ENCODE data around the gene ATP6V1B1. TPM values are rescaled to one million over a fixed set of nuclear protein-coding genes. Genes with fewer than 3 reads are reported as not detected.

Gene ATP6V1B1
- total RNA-seq, 1 experiment from 2014 or later, result not detected

DNA sequence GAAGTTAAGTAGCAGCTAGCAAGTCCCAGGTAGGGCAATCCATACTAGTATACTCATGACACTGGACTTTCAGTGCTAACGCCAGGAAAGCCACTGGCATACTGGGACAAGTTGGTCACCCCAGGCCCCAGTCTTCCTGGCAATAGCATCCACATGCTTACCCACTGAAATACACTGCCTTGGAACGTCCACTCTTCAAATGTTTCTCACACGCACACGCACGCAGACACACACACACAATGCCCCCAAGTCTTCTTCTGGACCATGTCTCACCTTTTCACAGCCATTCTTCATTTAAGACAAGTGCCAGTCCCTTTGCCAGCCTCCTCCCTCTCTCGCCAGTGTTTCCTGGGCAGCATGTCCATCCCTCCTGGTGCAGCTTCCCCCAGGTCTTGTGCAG is 67.7 kb downstream of the ATP6V1B1 start:
- Histone ChIP-seq H3K4me2 (ENCODE audit: low read depth, low read length, poor library complexity, severe bottlenecking) (no peak overlapping the region), H4K20me1 (ENCODE audit: insufficient read depth, low read depth, low read length) (no peaks in the 10 kb centered on the region), H3K27me3 (ENCODE audit: low read length) (no peaks in the 10 kb centered on the region), H3K27ac (ENCODE audit: low read length) (no peak overlapping the region), H3K4me1 (ENCODE audit: low read length) (peaks cover 13% of the 10 kb centered on the region), H3K4me3 (ENCODE audit: low read length) (no peak overlapping the region), H3K9me2 (replicated peaks; ENCODE audit: insufficient read depth, low read length) (no peaks in the 10 kb centered on the region), H3K36me3 (ENCODE audit: insufficient read depth, low read length) (no peaks in the 10 kb centered on the region), H3K79me2 (ENCODE audit: low read length) (peaks cover 4% of the 10 kb centered on the region; the same call in 1 of the 2 replicates), H2AFZ (ENCODE audit: low read length) (no peak overlapping the region), H3K9ac (ENCODE audit: low read length) (no peak overlapping the region), H3K9me3 (ENCODE audit: low read length) (no peaks in the 10 kb centered on the region)
- no peak for DNase-seq

DNA sequence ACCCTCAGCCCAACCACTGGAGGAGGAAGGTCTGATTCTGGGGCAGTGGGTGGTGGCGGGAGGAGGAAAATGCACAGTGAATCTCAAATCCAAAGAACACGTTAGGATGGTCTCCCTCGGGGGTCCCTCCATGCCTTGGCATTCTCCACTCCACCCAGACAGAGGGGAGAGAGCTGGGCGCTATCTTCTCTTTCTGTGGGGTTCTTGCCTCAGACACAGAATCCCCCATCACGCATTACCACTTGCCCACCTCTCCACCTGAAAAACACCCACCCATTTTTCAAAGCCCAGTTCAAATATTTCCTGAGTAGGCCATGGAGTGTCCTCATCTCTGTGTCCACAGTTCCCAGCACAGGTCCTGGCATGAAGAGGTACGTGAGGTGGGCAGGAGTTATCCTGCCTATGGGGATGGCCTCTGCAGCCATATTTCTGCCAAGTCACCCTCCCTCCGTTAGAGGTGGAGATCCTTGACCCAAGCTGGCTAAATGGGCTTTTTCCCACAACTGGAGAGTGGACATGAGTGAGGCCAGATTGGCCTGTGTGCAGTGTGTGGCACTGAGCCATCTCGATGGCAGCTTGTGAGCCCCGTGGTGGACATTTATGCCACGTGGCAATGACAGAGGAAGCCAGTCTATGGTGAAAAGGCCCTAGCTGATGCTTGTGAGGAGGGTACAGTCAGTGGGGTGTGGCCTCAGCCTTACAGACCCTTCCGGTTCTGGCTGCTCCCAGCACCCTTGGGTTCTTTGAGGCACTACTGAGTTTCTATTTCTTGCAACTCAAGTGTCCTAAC is 68.5 kb downstream of the ATP6V1B1 start:
- Histone ChIP-seq H3K4me1 (ENCODE audit: low read length) (peaks cover 13% of the 10 kb centered on the region), H3K27ac (ENCODE audit: low read length) (no peak overlapping the region), H4K20me1 (ENCODE audit: insufficient read depth, low read depth, low read length) (no peaks in the 10 kb centered on the region), H3K9ac (ENCODE audit: low read length) (no peak overlapping the region), H3K9me2 (replicated peaks; ENCODE audit: insufficient read depth, low read length) (no peaks in the 10 kb centered on the region), H3K79me2 (ENCODE audit: low read length) (peaks cover 4% of the 10 kb centered on the region; the same call in 1 of the 2 replicates), H3K9me3 (ENCODE audit: low read length) (no peaks in the 10 kb centered on the region), H3K4me2 (ENCODE audit: low read depth, low read length, poor library complexity, severe bottlenecking) (no peak overlapping the region), H2AFZ (ENCODE audit: low read length) (no peak overlapping the region; the same call in 1 of the 2 replicates), H3K4me3 (ENCODE audit: low read length) (no peak overlapping the region), H3K36me3 (ENCODE audit: insufficient read depth, low read length) (no peaks in the 10 kb centered on the region), H3K27me3 (ENCODE audit: low read length) (no peaks in the 10 kb centered on the region)
- DNase-seq, result no peak

DNA sequence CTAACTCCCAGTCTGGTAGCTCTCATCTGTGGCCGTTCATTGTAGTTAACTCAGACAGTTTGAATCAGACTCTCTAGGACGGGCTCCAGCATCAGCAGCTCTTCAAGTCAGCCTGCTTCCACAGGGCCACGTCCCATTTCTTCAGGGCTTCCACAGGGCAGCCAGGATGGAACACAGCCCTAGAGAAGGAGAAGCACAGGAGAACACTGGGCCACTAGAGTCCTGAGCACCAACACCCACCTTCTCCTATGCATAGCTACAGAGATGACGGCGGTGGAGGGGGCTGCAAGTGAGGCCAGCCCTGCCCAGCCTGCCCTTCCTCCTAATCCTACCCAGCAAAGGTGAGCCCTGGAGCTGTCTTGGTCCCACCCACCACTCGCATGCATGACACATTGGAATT is 69.2 kb downstream of the ATP6V1B1 start:
- Histone ChIP-seq H2AFZ (ENCODE audit: low read length) (no peak overlapping the region; the same call in 1 of the 2 replicates), H3K4me2 (ENCODE audit: low read depth, low read length, poor library complexity, severe bottlenecking) (no peak overlapping the region), H3K36me3 (ENCODE audit: insufficient read depth, low read length) (no peaks in the 10 kb centered on the region), H3K27me3 (ENCODE audit: low read length) (no peaks in the 10 kb centered on the region), H3K9me3 (ENCODE audit: low read length) (no peaks in the 10 kb centered on the region), H3K9ac (ENCODE audit: low read length) (no peak overlapping the region), H3K27ac (ENCODE audit: low read length) (no peak overlapping the region), H3K9me2 (replicated peaks; ENCODE audit: insufficient read depth, low read length) (no peaks in the 10 kb centered on the region), H3K79me2 (ENCODE audit: low read length) (peaks cover 4% of the 10 kb centered on the region; the same call in 1 of the 2 replicates), H3K4me1 (ENCODE audit: low read length) (peaks cover 13% of the 10 kb centered on the region), H3K4me3 (ENCODE audit: low read length) (no peak overlapping the region), H4K20me1 (ENCODE audit: insufficient read depth, low read depth, low read length) (no peaks in the 10 kb centered on the region)
- DNase-seq, result no peak

DNA sequence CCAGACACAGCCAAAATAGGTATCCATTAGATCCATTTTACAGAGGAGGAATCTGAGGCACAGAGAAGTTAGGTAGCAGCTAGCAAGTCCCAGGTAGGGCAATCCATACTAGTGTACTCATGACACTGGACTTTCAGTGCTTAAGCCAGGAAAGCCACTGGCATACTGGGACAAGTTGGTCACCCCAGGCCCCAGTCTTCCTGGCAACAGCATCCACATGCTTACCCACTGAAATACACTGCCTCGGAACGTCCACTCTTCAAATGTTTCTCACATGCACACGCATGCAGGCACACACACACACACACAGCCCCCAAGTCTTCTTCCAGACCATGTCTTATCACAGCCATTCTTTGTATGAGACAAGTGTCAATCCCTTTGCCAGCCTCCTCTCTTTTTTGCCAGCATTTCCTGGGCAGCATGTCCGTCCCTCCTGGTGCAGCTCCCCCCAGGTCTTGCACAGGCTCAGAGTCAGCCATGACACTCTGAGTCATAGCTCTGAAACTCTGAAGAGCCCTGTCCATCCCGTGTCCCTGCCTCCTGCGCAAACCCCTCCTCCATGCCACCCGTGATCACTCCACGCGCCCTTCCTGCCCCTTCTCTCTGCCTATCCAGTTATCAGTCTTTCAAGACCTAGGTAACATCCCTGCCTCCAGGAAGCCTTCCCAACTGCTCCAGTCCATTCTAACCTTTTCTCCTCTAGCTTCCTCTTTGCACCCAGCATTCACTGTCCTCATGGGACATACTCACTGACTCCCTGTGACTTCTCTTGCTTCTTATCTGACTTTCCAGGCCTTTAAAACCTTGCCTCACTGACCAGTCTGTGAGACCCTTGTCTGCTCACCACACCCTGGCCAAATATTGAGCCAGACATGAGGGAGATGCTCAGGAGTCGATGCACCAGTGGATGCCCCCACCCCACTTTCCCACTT is 69.8 kb downstream of the ATP6V1B1 start:
- no peak overlapping the region for H3K4me2 ChIP-seq (ENCODE audit: low read depth, low read length, poor library complexity, severe bottlenecking)

DNA sequence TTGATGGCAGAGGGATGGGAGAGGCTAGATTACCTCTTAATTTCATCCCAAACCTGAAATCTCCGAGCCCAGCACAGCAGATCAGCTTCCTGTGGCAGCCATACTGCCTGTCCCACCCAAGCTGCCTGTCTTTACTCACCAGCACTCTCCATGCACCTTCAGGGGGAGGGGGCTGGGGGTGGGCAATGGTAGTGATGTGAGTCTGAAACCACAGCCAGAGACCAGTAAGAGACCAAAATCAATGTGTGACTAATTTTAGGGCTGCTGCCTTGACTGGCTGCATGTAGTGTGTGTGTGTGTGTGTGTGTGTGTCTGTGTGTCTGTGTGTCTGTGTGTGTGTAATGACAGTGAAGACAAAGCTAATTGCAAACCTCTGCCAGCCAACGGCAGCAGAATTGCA is 70.6 kb downstream of the ATP6V1B1 start:
- H3K36me3 ChIP-seq (ENCODE audit: insufficient read depth, low read length), result no peaks in the 10 kb centered on the region
- H4K20me1 ChIP-seq (ENCODE audit: insufficient read depth, low read depth, low read length), result no peaks in the 10 kb centered on the region
- H2AFZ ChIP-seq (ENCODE audit: low read length), result no peak overlapping the region
- H3K27me3 ChIP-seq (ENCODE audit: low read length), result no peaks in the 10 kb centered on the region
- DNase-seq, result no peak
- H3K79me2 ChIP-seq (ENCODE audit: low read length), result no peaks in the 10 kb centered on the region
- H3K27ac ChIP-seq (ENCODE audit: low read length), result no peak overlapping the region
- H3K4me2 ChIP-seq (ENCODE audit: low read depth, low read length, poor library complexity, severe bottlenecking), result no peak overlapping the region
- peaks cover 4% of the 10 kb centered on the region for H3K4me1 ChIP-seq (ENCODE audit: low read length)
- no peaks in the 10 kb centered on the region for H3K9me3 ChIP-seq (ENCODE audit: low read length)
- H3K9me2 ChIP-seq (replicated peaks; ENCODE audit: insufficient read depth, low read length), result no peaks in the 10 kb centered on the region
- no peak overlapping the region for H3K4me3 ChIP-seq (ENCODE audit: low read length)
- no peak overlapping the region for H3K9ac ChIP-seq (ENCODE audit: low read length)

More for the DNA sequence above, 69.8 kb downstream of the ATP6V1B1 start:
- Histone ChIP-seq H4K20me1 (ENCODE audit: insufficient read depth, low read depth, low read length) (no peaks in the 10 kb centered on the region), H3K36me3 (ENCODE audit: insufficient read depth, low read length) (no peaks in the 10 kb centered on the region), H3K9me2 (replicated peaks; ENCODE audit: insufficient read depth, low read length) (no peaks in the 10 kb centered on the region), H2AFZ (ENCODE audit: low read length) (no peak overlapping the region), H3K27ac (ENCODE audit: low read length) (no peak overlapping the region), H3K4me3 (ENCODE audit: low read length) (no peak overlapping the region), H3K79me2 (ENCODE audit: low read length) (peaks cover 3% of the 10 kb centered on the region; the same call in 1 of the 2 replicates), H3K4me1 (ENCODE audit: low read length) (peaks cover 10% of the 10 kb centered on the region), H3K27me3 (ENCODE audit: low read length) (no peaks in the 10 kb centered on the region), H3K9ac (ENCODE audit: low read length) (no peak overlapping the region), H3K9me3 (ENCODE audit: low read length) (no peaks in the 10 kb centered on the region)
- no peak for DNase-seq

DNA sequence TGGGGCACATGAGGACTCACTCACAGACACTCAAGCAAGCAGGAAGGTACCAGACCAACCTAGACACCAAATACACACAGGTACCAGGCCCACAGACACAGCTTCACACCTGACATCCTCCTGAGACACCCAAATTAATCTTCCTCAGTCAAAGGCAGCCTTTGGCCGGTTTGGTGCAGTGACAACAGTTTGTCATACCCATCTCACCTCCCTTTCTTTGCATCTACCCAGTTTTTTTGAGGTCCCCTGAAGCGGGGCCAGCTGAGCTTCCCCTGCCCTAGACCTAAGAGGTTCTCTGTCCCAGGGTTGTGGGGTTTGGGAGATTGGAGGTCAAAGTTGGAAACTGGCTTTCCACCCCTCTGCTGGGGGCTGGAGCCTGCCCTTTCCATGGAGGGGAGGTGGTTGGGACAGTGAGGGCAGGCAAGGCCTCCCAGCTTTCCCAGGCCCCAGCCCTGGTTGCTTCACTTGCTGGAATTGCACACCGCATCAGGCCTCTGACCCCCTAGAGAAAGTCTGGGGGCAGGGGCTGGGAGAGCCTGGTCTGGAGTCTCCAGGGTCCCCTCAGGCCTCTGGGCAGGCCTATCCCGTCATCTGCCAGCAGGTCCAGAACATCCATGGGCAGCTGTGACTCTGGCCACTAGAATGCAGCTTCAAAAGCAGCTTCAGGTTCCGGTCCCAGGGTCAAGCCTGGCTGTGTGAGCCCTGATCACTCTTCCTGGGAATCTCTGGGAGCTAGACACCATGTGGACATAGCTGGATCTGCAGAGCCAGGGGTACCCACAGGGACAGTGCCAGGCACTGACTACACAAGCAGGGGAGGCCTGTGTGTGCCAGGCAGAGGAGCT is 71.5 kb downstream of the ATP6V1B1 start:
- Histone ChIP-seq H3K4me3 (ENCODE audit: low read length) (no peak overlapping the region), H3K79me2 (ENCODE audit: low read length) (no peaks in the 10 kb centered on the region), H2AFZ (ENCODE audit: low read length) (no peak overlapping the region), H3K4me2 (ENCODE audit: low read depth, low read length, poor library complexity, severe bottlenecking) (no peak overlapping the region), H4K20me1 (ENCODE audit: insufficient read depth, low read depth, low read length) (no peaks in the 10 kb centered on the region), H3K9ac (ENCODE audit: low read length) (no peak overlapping the region), H3K27me3 (ENCODE audit: low read length) (no peaks in the 10 kb centered on the region), H3K36me3 (ENCODE audit: insufficient read depth, low read length) (no peaks in the 10 kb centered on the region), H3K9me2 (replicated peaks; ENCODE audit: insufficient read depth, low read length) (no peaks in the 10 kb centered on the region), H3K4me1 (ENCODE audit: low read length) (no peaks in the 10 kb centered on the region), H3K27ac (ENCODE audit: low read length) (no peak overlapping the region), H3K9me3 (ENCODE audit: low read length) (no peaks in the 10 kb centered on the region)
- DNase-seq, result no peak

DNA sequence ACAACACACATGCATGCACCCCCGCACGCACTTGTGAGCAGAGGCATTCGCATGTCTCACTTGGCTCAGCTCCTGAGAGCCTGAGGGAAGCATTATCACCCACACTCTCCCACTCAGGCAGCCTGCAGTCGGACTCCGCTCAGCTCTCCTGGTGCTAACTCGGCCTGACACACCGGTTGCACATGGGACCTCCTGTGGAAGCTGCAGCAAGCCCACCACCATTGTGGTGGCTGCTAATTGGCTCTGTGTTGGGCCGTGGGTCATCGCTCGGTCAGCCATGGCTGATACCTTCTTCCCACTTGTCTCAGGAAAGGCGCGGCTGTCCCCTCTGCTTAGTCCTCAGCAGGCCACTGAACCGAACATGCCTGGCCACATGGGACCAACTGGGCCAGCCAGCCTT is 72.6 kb downstream of the ATP6V1B1 start:
- no peak overlapping the region for H3K4me2 ChIP-seq (ENCODE audit: low read depth, low read length, poor library complexity, severe bottlenecking)
- H3K9me3 ChIP-seq (ENCODE audit: low read length), result no peaks in the 10 kb centered on the region
- H4K20me1 ChIP-seq (ENCODE audit: insufficient read depth, low read depth, low read length), result no peaks in the 10 kb centered on the region
- DNase-seq, result no peak
- no peak overlapping the region for H3K4me3 ChIP-seq (ENCODE audit: low read length)
- no peaks in the 10 kb centered on the region for H3K9me2 ChIP-seq (replicated peaks; ENCODE audit: insufficient read depth, low read length)
- no peak overlapping the region for H3K9ac ChIP-seq (ENCODE audit: low read length)
- no peaks in the 10 kb centered on the region for H3K79me2 ChIP-seq (ENCODE audit: low read length)
- no peak overlapping the region for H2AFZ ChIP-seq (ENCODE audit: low read length)
- H3K27ac ChIP-seq (ENCODE audit: low read length), result no peak overlapping the region
- H3K4me1 ChIP-seq (ENCODE audit: low read length), result no peaks in the 10 kb centered on the region
- H3K27me3 ChIP-seq (ENCODE audit: low read length), result no peaks in the 10 kb centered on the region
- H3K36me3 ChIP-seq (ENCODE audit: insufficient read depth, low read length), result no peaks in the 10 kb centered on the region
